A549 (cell line): ENCODE measurements around the gene C2orf68. TPM values are rescaled to one million over a fixed set of nuclear protein-coding genes. Genes with fewer than 3 reads are reported as not detected.

Experiments
- ATAC-seq, 2 experiments: fragments of 200-7000 bp in 1 of 2; fragments of >200 bp in 1 of 2; cut with Nextera tagmentation in 1 of 2; cut with Tn5 transposase in 1 of 2; 3 replicates each; pipeline versions ENCODE4 v1.8.0 to v1.9.1; 2018 to 2020; ENCODE audit warnings: mild to moderate bottlenecking in 1 of 2, moderate library complexity in 1 of 2
- CTCF ChIA-PET: fragments of 300-600 bp; sonication (Branson Sonifier 250); formaldehyde crosslinking; extraction: SDS; loops from one replicate; lab custom pipeline; 2021; ENCODE audit warnings: antibody characterized with exemption, inconsistent platforms; lab: Yijun Ruan, JAX
- POLR2A ChIA-PET: fragments of 350-600 bp; formaldehyde crosslinking; extraction: SDS; loops from one replicate; lab custom pipeline; 2021; ENCODE audit warnings: antibody characterized with exemption, inconsistent platforms; lab: Yijun Ruan, JAX
- DNase-seq, 2 experiments: peaks; one replicate each; pipeline versions ENCODE4 v3.0.0 to v3.0.0-alpha.2; 2011 to 2016; ENCODE audit warnings: low read depth in 1 of 2, low spot score in 1 of 2
- FAIRE-seq: peaks from 2 replicates; lab custom pipeline; 2011; peaks lifted over from hg19 to GRCh38; lab: Jason Lieb, UNC
- H3K27ac ChIP-seq, 2 experiments: fragments of >200 bp; sonication (Bioruptor Twin); formaldehyde crosslinking; 3 replicates each; pipeline ENCODE4 v1.5.1; 2016 to 2017
- H3K4me1 ChIP-seq: fragments of >200 bp; sonication (Bioruptor Twin); formaldehyde crosslinking; 3 replicates; pipeline ENCODE4 v1.6.1; 2016
- H3K4me2 ChIP-seq: fragments of >200 bp; sonication (Bioruptor Twin); formaldehyde crosslinking; 3 replicates; pipeline ENCODE4 v1.6.1; 2016
- H3K4me3 ChIP-seq: fragments of >200 bp; sonication (Bioruptor Twin); formaldehyde crosslinking; 3 replicates; pipeline ENCODE4 v1.5.1; 2016
- H3K9me3 ChIP-seq: fragments of >200 bp; sonication (Bioruptor Twin); formaldehyde crosslinking; 3 replicates; pipeline ENCODE4 v1.6.1; 2016
- CBX2 ChIP-seq: fragments of 200-600 bp; sonication (generic); IDR thresholded peaks from 2 replicates; pipeline ENCODE4 v1.6.1; 2016; ENCODE audit warnings: low read depth, mild to moderate bottlenecking, borderline replicate concordance
- CEBPB ChIP-seq, 2 experiments: fragments of >200 bp in 1 of 2; sonication (Bioruptor Twin) in 1 of 2; formaldehyde crosslinking in 1 of 2; IDR thresholded peaks; 2 replicates each; pipeline ENCODE4 v1.6.1; 2012 to 2016
- CHD2 ChIP-seq: fragments of 150-350 bp; IDR thresholded peaks from 2 replicates; pipeline ENCODE4 v1.6.1; 2014; ENCODE audit warnings: low read length; ENCODE audit not compliant: partially characterized antibody
- EHF ChIP-seq: fragments of 250-450 bp; sonication (Bioruptor Pico); IDR thresholded peaks from 2 replicates; pipeline ENCODE4 v1.5.0; 2020; ENCODE audit warnings: mild to moderate bottlenecking
- ESRRA ChIP-seq: fragments of 150-350 bp; IDR thresholded peaks from 2 replicates; pipeline ENCODE4 v1.6.1; 2014; ENCODE audit warnings: mild to moderate bottlenecking, low read length, borderline replicate concordance
- FOSB ChIP-seq: fragments of 250-450 bp; sonication (Bioruptor Pico); IDR thresholded peaks from 2 replicates; pipeline ENCODE4 v1.5.0; 2020; ENCODE audit warnings: mild to moderate bottlenecking, moderate library complexity
- FOXS1 ChIP-seq: fragments of 250-450 bp; sonication (Bioruptor Pico); IDR thresholded peaks from 2 replicates; pipeline ENCODE4 v1.5.0; 2020; ENCODE audit warnings: mild to moderate bottlenecking, moderate library complexity
- GATA3 ChIP-seq: IDR thresholded peaks from 2 replicates; pipeline ENCODE4 v1.6.1; 2012; ENCODE audit warnings: borderline replicate concordance
- HEYL ChIP-seq: fragments of 250-450 bp; sonication (Bioruptor Pico); IDR thresholded peaks from 2 replicates; pipeline ENCODE4 v1.8.0; 2021; ENCODE audit warnings: mild to moderate bottlenecking, moderate library complexity
- JUN ChIP-seq, 2 experiments: fragments of >200 bp; sonication (Bioruptor Twin); formaldehyde crosslinking; IDR thresholded peaks; 2 replicates in 1 of 2; 3 replicates in 1 of 2; pipeline ENCODE4 v1.6.1; 2016 to 2017
- KDM5A ChIP-seq: fragments of 200-600 bp; sonication (generic); IDR thresholded peaks from 2 replicates; pipeline ENCODE4 v1.6.1; 2016; ENCODE audit warnings: antibody characterized with exemption, mild to moderate bottlenecking
- MAZ ChIP-seq: fragments of 150-350 bp; IDR thresholded peaks from 2 replicates; pipeline ENCODE4 v1.6.1; 2014; ENCODE audit warnings: antibody characterized with exemption, low read depth, low read length, borderline replicate concordance
- NPAS2 ChIP-seq: fragments of 250-450 bp; sonication (Bioruptor Pico); IDR thresholded peaks from 2 replicates; pipeline ENCODE4 v1.8.0; 2022; ENCODE audit warnings: mild to moderate bottlenecking, moderate library complexity, borderline replicate concordance
- NR3C1 ChIP-seq: fragments of >200 bp; sonication (Bioruptor Twin); formaldehyde crosslinking; IDR thresholded peaks from 3 replicates; pipeline ENCODE4 v1.6.1; 2017
- PHF8 ChIP-seq: fragments of 200-600 bp; sonication (generic); IDR thresholded peaks from 2 replicates; pipeline ENCODE4 v1.6.1; 2016; ENCODE audit warnings: low read depth, mild to moderate bottlenecking, antibody characterized with exemption, moderate library complexity, borderline replicate concordance
- RCOR1 ChIP-seq: fragments of 150-350 bp; IDR thresholded peaks from 2 replicates; pipeline ENCODE4 v1.6.1; 2014; ENCODE audit warnings: antibody characterized with exemption, low read length, low read depth
- RFX5 ChIP-seq: fragments of 450-650 bp; IDR thresholded peaks from 2 replicates; pipeline ENCODE4 v1.7.1; 2014; ENCODE audit warnings: antibody characterized with exemption, mild to moderate bottlenecking, moderate library complexity
- RNF2 ChIP-seq: fragments of 200-600 bp; sonication (generic); IDR thresholded peaks from 2 replicates; pipeline ENCODE4 v1.6.1; 2016; ENCODE audit warnings: low read depth, mild to moderate bottlenecking, antibody characterized with exemption, moderate library complexity, borderline replicate concordance
- TP53 ChIP-seq: fragments of 250-450 bp; sonication (Bioruptor Pico); IDR thresholded peaks from 2 replicates; pipeline ENCODE4 v1.5.0; 2021; ENCODE audit warnings: mild to moderate bottlenecking, moderate library complexity
- ZC3H11A ChIP-seq: fragments of 450-650 bp; IDR thresholded peaks from 2 replicates; pipeline ENCODE4 v1.6.1; 2014; ENCODE audit warnings: antibody characterized with exemption, mild to moderate bottlenecking
- ZFP36 ChIP-seq: fragments of 450-650 bp; IDR thresholded peaks from 2 replicates; pipeline ENCODE4 v1.6.1; 2014; ENCODE audit warnings: borderline replicate concordance; ENCODE audit not compliant: partially characterized antibody
- WGBS: methylation state at CpG from one replicate; pipeline ENCODE4 v1.1.6; 2017; ENCODE audit errors: missing lambda C conversion rate; 5-methylcytosine and 5-hydroxymethylcytosine counted together
- polyA plus RNA-seq, 4 experiments: library from polyadenylated mRNA; depleted of rRNA in 3 of 4; stranded (reverse); fragments of >200 nt; fragmentation: RNase III in 1 of 4; extraction: RNeasy Plus Mini Kit Qiagen cat#74134 plus additional on column Dnase treatment in 1 of 4; gene quantifications; 2 replicates in 3 of 4; 3 replicates in 1 of 4; pipeline ENCODE4 v1.2.3, GENCODE V29; 2011 to 2017
- TF ChIP-seq, protein P1 (sequence below): IDR thresholded peaks from 2 replicates; pipeline ENCODE4 v1.6.1; 2012
- TF ChIP-seq, protein P2 (sequence below): fragments of 150-350 bp; IDR thresholded peaks from 2 replicates; pipeline ENCODE4 v1.6.1; 2014; ENCODE audit warnings: low read depth, mild to moderate bottlenecking, low read length
- TF ChIP-seq, protein P3 (sequence below): fragments of >200 bp; sonication (Bioruptor Twin); formaldehyde crosslinking; IDR thresholded peaks from 2 replicates; pipeline ENCODE4 v1.6.1; 2016
- TF ChIP-seq, protein P4 (sequence below): fragments of 450-650 bp; IDR thresholded peaks from 2 replicates; pipeline ENCODE4 v1.6.1; 2014; ENCODE audit warnings: antibody characterized with exemption

Gene C2orf68
- polyA plus RNA-seq, 2 of the 4 experiments (the other 2 are of a cell fraction) = 25.9 to 48.3 TPM

GRCh38 chr2:85590950-85591349, 20.9 kb downstream of the C2orf68 start:
- ChIA-PET CTCF (interaction anchor here (0.8 to 1.9 kb wide), 4 partner anchors 12 to 199 kb away, joined by 3 to 5 read pairs (median 4); partner anchors contain the start of gene TMEM150A), POLR2A (interaction anchor here (0.6 kb wide), 1 partner anchor 10 kb away, joined by 3 read pairs; no protein-coding TSS in a partner anchor)
- Histone ChIP-seq H3K4me1 (peaks cover 8% of the 10 kb centered on the region), H3K9me3 (no peaks in the 10 kb centered on the region), H3K4me3 (no peak overlapping the region), H3K4me2 (no peak overlapping the region), H3K27ac (no peak overlapping the region)
- FAIRE-seq (no peak), ATAC-seq (no peak), DNase-seq (no peak)
- WGBS = 68% methylated on average over 2 of the region's 2 CpGs
- TF ChIP-seq JUN (IDR thresholded peaks at IDR 0.05) = no peak
- TF ChIP-seq GATA3 = no peak
- no peak for TF ChIP-seq NPAS2
- TF ChIP-seq, protein P1, sequence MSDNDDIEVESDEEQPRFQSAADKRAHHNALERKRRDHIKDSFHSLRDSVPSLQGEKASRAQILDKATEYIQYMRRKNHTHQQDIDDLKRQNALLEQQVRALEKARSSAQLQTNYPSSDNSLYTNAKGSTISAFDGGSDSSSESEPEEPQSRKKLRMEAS = no peak
- TF ChIP-seq FOSB (CRISPR knock-in tag) = no peak
- no peak for TF ChIP-seq NR3C1
- TF ChIP-seq, protein P2, sequence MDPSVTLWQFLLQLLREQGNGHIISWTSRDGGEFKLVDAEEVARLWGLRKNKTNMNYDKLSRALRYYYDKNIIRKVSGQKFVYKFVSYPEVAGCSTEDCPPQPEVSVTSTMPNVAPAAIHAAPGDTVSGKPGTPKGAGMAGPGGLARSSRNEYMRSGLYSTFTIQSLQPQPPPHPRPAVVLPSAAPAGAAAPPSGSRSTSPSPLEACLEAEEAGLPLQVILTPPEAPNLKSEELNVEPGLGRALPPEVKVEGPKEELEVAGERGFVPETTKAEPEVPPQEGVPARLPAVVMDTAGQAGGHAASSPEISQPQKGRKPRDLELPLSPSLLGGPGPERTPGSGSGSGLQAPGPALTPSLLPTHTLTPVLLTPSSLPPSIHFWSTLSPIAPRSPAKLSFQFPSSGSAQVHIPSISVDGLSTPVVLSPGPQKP = no peak
- TF ChIP-seq CBX2 = no peak
- no peak for TF ChIP-seq CHD2
- TF ChIP-seq, protein P3, sequence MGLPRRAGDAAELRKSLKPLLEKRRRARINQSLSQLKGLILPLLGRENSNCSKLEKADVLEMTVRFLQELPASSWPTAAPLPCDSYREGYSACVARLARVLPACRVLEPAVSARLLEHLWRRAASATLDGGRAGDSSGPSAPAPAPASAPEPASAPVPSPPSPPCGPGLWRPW = no peak

DNA sequence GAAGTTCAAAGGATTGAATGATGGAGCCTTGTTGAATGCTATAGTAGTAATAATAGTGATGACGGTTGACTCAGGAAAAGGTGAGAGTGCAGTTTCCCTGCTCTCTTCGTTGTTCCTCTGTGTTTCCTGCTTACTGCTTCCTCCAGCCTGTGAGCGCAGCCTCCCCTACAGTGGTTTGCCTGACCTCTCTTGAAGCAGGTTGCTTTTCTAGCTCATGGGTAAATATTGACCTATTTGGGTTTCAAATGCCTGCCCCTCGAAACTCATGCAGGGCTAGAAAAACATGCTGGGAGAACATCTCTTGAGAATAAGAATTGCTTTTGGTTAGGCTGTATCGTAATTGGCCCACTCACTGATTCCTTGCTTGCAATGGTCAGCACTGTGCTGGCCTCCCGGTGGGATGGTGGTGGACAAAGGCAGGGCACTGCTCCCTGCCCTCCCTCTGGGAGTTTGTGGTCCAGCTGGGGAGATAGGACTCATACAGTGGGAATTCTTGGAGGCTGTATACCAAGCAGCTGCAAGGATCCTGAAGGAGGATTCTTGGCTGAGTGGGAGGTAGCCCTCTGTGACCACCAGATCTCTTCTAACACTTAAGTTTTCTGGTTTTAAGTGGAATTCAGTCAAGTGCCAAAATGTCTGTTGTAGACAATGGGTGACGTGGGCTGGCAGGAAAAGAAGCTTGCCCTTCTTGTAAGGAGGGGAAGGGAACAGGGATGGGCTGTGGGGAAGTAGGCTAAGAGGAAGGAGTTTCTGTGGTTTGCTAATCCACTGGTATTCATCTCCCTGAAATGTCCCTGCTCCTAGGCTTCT, 21.7 kb downstream of the C2orf68 start:
- Histone ChIP-seq H3K4me2 (no peak overlapping the region), H3K4me1 (peaks cover 16% of the 10 kb centered on the region), H3K27ac (no peak overlapping the region), H3K9me3 (no peaks in the 10 kb centered on the region), H3K4me3 (no peak overlapping the region)
- ATAC-seq (no peak), DNase-seq (no peak), FAIRE-seq (no peak)
- ChIA-PET POLR2A (no interaction called here), CTCF (interaction anchor here (0.8 to 2.1 kb wide), 5 partner anchors 14 to 199 kb away, joined by 3 to 5 read pairs (median 3); no protein-coding TSS in a partner anchor)
- 66% methylated on average over 7 of the region's 7 CpGs for WGBS
- TF ChIP-seq RNF2 = no peak
- TF ChIP-seq RFX5 = no peak
- no peak for TF ChIP-seq CEBPB (IDR thresholded peaks at IDR 0.05)
- TF ChIP-seq KDM5A = no peak
- TF ChIP-seq EHF = no peak
- no peak for TF ChIP-seq PHF8
- no peak for TF ChIP-seq FOXS1
- no peak for TF ChIP-seq ZC3H11A
- TF ChIP-seq FOSB (CRISPR knock-in tag) = no peak
- TF ChIP-seq, protein P4, sequence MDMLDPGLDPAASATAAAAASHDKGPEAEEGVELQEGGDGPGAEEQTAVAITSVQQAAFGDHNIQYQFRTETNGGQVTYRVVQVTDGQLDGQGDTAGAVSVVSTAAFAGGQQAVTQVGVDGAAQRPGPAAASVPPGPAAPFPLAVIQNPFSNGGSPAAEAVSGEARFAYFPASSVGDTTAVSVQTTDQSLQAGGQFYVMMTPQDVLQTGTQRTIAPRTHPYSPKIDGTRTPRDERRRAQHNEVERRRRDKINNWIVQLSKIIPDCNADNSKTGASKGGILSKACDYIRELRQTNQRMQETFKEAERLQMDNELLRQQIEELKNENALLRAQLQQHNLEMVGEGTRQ = no peak
- TF ChIP-seq RCOR1 = no peak
- TF ChIP-seq, protein P2 = no peak
- TF ChIP-seq HEYL (CRISPR knock-in tag) = no peak
- TF ChIP-seq ESRRA = no peak
- no peak for TF ChIP-seq MAZ
- no peak for TF ChIP-seq ZFP36
- TF ChIP-seq TP53 = no peak
- TF ChIP-seq, all 56 proteins: peak for 0
